KBM-7 (cell line): ENCODE results near the gene DLGAP3.
"Not testable (repeated sequence)": the region's sequence is repeated elsewhere in the genome, so short reads cannot be mapped to it uniquely, and the experiment has no call there.

Experiments used
- DNase-seq: peaks from one replicate; pipeline ENCODE4 v3.0.0-alpha.2; 2015
- in situ Hi-C: fragments of 300-500 bp; cut with MboI; formaldehyde crosslinking; loops from 2 replicates; pipeline ENCODE4 v1.14.3; 2020; ENCODE audit warnings: low sequenced_read_pairs, low pct_unique_long_range_greater_than_20kb, mixed read lengths

DLGAP3 gene

GRCh38 chr1:34846265-34846664 lies 83.2 kb downstream of the DLGAP3 start:
- in situ Hi-C loops: no loop called here
- no peak for DNase-seq

DNA sequence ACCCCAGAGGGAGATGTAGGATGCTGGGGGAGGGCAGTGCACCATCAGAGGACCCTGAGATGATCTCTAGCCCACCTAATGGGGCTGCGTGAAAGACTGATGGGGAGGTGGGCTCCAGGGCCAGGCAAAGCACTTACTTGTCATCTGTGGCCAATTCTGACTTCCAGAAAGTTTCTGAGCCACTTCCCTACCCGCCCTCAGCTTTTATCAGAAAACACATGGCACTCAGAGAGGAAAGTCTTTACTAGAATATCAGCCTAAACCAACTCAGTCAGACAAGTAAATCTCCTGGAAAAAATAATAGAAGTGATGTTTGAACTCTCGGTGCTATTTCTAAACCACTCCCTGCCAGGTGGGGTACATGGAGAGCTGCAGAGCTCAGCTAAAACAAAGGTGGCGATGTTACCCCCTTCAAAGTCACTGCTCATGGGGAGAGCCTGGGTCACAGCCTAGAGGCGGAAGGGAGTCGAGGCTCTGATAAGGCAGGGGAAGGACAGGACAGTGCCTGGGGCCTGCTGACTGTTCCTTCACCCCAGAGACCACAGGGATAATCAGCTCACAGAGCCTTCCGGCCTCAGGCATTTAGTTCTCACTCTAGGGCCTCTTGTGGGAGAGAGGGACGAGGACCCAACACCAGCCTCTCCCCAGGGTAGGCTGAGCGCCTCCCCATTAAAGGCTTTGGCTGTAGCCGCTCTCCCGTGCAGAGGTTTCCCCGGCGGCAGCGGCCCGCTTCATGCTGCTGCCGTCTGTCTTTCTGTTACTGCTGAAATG lies 84.1 kb downstream of the DLGAP3 start:
- DNase-seq: no peak
- in situ Hi-C loops: no loop called here

DNA sequence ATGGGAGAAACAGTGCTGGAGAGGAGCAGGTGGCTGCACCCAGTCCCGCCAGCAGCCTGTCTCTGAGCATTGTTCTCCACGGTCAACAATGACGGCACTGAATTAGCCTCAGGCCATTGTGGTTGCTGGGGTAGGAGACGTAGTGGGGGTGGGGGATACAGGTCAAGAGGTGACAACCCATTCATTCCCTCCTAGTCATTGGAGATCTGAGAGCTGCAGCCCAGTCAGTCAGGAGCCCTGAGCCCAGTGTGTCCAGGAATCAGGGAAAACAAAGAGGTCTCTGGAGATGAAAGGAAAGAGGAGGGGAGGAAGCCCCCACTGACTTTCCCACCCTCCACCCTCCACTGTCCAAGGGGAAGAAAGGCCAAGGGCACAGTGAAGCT lies 85.2 kb downstream of the DLGAP3 start:
- in situ Hi-C loops: no loop called here
- no peak for DNase-seq

GRCh38 chr1:34843392-34844251 lies 85.8 kb downstream of the DLGAP3 start:
- in situ Hi-C loops: no loop called here
- no peak for DNase-seq

GRCh38 chr1:34842952-34843371 lies 86.5 kb downstream of the DLGAP3 start:
- no peak for DNase-seq
- in situ Hi-C loops: no loop called here

GRCh38 chr1:34842073-34842472 lies 87.4 kb downstream of the DLGAP3 start:
- in situ Hi-C loops: no loop called here
- DNase-seq: no peak

- no peak for DNase-seq
- in situ Hi-C loops: no loop called here
Measured at GRCh38 chr1:34840426-34840825, 89.0 kb downstream of the DLGAP3 start.

- in situ Hi-C loops: no loop called here
Measured at GRCh38 chr1:34839526-34840305, 89.7 kb downstream of the DLGAP3 start.

GRCh38 chr1:34833711-34834110 lies 95.7 kb downstream of the DLGAP3 start:
- in situ Hi-C loops: no loop called here
- DNase-seq: no peak

More at GRCh38 chr1:34839526-34840305, 89.7 kb downstream of the DLGAP3 start:
- DNase-seq: no peak

GRCh38 chr1:34831721-34832246 lies 97.7 kb downstream of the DLGAP3 start:
- in situ Hi-C loops: no loop called here
- no peak for DNase-seq

- in situ Hi-C loops: no loop called here
- DNase-seq: no peak
Measured at GRCh38 chr1:34829250-34829649, 100.2 kb downstream of the DLGAP3 start.

DNA sequence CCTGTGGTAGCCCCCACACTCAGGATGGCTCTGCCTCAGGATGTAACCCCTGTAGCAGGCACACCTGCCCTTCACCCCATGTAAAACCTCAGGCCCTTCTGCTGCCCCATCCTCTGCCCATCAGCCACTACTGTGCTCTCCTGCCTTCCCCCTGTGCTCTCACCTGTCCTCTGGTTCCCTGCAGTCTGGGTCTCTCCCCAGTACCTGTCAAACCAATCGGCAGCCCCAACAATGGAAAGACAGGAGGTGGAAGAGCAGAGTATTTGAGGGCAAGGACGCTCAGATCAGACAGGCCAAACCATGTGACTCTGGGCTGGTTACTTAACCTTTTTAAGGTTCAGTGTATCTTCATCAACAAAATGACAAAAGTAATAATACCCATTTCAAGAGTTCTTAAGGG lies 100.8 kb downstream of the DLGAP3 start:
- DNase-seq: no peak
- in situ Hi-C loops: no loop called here

GRCh38 chr1:34827341-34827941 lies 102.0 kb downstream of the DLGAP3 start:
- in situ Hi-C loops: no loop called here

GRCh38 chr1:34825455-34826091 lies 103.9 kb downstream of the DLGAP3 start:
- no peak for DNase-seq
- in situ Hi-C loops: no loop called here

More at GRCh38 chr1:34827341-34827941, 102.0 kb downstream of the DLGAP3 start:
- DNase-seq: no peak

GRCh38 chr1:34824817-34825454 lies 104.5 kb downstream of the DLGAP3 start:
- in situ Hi-C loops: no loop called here

GRCh38 chr1:34822202-34822601 lies 107.2 kb downstream of the DLGAP3 start:
- in situ Hi-C loops: no loop called here
- no peak for DNase-seq

More at GRCh38 chr1:34824817-34825454, 104.5 kb downstream of the DLGAP3 start:
- DNase-seq: no peak

- in situ Hi-C loops, DNase-seq: not testable (repeated sequence)
Measured at GRCh38 chr1:34818862-34819261, 110.6 kb downstream of the DLGAP3 start.

DNA sequence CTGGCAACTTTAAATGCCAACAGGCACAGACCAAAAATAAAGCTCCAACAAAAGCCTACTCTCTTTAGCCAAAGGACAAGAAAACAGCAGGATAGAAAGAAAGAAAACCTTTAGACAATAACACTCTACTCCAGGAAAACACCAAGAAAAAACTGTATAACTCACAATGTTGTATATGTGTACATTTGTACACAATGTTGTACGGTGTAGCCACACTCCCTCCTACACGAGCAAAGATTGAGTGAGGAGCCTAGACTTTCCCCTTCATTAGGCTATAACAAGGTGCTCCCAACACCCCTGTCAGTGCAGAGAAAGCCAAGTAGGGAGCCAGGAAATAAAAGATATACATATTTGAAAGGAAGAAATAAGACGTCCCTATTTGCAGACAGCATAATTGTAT lies 112.7 kb downstream of the DLGAP3 start:
- in situ Hi-C loops: no loop called here
- DNase-seq: no peak
